DMS153 (cell line): Measurements from ENCODE around the gene NLRP9.

Experiments
- DNase-seq: peaks from one replicate; lab custom pipeline; 2025; lab: John Stamatoyannopoulos, UW

The NLRP9 gene

DNA sequence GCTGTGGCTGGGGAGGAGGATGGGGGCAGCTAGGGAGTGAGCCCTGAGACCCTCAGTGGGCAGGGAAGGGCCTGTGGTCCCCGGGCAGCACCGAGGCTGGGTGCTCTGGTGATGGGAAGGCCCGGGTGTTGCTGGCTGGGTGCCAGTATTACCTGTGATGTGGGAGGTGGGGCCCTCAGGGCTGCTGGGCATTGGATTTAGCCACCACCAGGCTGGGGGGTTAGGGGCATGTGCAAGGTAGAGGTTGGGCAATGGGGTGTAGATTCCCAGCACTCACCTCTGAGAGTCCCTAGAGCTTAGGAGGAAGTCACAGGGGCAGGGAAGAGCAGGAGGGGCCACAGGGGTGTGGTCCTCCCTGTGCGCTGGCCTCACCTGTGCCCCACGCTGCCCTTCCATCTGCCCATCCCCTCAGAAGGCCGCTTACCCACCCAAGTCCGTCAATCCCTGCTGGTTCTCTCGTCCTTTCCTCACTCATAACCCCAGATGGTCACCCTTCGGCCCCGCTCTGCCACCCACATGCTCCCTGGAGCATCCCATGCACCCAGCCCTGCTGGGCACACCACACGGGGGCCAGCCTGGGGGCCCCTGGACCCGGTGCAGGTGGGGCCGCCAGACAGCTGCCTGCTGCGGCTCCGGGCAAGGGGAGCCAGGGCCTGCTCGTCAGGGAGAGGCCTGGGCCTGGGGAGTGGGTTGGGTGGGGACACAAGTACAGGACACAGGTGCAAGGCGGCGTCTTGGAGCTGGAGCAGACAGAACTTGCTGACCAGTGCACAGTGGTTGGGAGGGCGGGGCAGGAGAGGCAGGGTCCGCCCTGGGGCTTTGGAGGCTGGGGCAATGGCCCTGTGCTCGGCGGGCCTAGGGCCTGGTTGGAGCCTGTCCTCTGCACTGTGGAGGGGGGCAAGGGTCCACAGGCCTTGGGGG, 50.7 kb downstream of the NLRP9 start:
- DNase-seq: no peak

DNA sequence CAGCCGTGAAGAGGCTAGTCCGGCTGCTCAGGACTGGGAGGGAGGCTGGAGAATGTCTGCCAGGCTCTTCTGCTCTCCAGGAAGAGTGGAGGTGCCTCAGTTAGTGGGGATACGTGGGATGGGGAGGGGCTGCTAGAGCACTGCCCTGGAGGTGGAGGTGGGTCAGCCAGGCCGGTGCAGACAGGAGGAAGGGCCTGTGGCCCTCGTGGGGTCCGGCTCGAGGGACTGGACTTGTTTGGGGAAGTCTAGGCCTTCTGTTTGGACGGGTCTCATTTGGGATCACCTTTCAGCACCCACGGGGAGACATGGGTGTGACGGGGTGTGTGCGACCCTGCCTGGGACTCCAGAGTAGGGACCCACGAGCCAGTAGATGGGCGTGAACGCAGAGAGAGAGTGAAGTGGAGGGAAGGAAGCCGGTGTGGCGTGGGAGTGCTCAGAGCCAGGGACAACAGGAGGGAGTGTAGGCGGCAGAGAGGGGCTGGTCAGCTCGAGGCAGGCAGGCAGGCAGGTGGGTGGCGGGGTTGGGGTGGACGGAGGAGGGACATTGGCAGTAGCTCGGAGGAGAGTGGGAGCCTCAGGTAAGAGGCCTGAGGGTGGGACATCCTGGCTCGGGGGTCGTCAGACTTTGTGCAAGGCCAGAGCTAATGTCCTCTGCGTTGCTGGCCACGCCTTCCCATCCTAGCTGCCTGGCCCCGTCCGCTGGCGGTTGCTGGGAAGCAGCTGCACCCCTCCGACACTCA, 51.7 kb downstream of the NLRP9 start:
- DNase-seq: no peak

DNA sequence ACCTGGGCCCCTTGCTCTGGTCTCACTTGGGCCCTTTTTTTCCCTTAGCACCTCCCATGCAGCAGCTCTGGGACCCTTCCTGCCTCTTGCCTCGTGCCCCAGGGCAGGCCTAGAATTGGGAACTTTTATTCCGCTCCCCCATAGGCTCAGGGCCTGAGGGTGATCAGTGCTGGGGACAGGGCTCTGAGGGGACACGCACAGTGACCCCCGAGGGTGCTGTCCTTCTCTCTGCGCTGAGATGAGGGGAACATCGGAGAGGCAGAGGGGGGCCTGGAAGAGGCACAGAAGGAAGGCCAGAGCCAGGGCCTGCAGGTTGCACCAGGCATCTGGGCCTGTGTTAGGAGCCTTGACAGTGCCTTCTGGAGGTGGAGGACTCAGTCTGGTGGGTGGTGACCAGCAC, 52.4 kb downstream of the NLRP9 start:
- DNase-seq: no peak

DNA sequence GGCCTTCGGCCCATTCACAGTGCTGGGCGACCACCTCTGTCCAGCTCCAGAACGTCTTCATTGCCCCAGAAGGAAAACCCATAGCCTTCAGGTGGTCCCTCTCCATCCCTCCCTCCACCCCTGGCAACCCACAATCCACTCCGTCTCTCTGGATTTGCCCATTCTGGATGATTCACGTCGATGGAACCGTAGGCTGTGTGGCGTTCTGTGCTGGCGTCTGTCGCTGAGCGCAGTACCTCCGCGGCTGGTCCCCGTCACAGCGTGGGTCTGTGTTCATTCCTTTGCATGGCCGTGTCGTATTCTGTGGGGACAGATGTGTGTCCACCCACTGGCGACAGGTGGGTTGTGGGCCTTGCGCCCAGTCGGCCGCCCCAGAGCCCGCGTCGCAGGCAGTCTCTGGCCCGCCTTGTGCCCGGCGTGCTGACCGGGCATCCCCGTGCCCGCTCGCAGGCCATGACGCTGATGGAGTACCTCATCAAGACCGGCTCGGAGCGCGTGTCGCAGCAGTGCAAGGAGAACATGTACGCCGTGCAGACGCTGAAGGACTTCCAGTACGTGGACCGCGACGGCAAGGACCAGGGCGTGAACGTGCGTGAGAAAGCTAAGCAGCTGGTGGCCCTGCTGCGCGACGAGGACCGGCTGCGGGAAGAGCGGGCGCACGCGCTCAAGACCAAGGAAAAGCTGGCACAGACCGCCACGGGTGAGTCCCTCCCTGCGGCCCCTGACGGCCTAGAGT, 53.1 kb downstream of the NLRP9 start:
- DNase-seq: no peak

DNA sequence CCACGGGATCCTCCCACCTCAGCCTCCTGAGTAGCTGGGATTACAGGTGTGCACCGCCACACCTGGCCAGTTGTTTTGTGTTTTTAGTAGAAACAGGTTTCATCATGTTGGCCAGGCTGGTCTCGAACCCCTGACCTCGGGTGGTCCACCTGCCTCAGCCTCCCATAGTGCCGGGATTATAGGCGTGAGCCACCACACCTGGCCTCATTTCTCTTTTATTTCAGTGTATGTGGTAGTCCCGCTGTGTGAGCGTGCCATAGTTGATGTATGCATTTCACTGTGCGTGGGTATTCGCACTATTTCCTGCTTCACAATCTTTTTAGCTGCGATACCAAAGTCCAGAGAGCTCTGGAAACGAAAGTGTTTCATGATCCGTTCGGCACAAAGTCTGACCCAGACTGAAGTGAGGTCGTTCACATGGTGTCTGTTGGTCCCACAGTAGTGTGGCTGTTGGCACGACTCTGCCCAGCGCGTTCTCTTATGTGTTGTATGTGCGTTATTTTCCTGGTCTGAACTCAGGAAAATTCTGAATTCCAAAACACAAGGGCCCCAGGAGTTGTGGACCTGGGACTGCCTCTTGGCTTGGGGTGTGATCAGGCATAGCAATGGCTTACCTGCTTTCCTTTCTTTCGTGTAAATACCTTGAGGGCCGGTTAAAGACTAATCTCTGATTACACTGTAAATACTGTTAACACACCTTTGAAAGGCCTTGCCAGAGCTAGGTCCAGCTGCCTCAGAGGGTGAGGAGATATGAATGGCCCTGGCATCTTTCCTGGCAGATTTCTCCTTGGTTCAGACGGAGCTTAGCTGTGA, 54.5 kb downstream of the NLRP9 start:
- DNase-seq: no peak

DNA sequence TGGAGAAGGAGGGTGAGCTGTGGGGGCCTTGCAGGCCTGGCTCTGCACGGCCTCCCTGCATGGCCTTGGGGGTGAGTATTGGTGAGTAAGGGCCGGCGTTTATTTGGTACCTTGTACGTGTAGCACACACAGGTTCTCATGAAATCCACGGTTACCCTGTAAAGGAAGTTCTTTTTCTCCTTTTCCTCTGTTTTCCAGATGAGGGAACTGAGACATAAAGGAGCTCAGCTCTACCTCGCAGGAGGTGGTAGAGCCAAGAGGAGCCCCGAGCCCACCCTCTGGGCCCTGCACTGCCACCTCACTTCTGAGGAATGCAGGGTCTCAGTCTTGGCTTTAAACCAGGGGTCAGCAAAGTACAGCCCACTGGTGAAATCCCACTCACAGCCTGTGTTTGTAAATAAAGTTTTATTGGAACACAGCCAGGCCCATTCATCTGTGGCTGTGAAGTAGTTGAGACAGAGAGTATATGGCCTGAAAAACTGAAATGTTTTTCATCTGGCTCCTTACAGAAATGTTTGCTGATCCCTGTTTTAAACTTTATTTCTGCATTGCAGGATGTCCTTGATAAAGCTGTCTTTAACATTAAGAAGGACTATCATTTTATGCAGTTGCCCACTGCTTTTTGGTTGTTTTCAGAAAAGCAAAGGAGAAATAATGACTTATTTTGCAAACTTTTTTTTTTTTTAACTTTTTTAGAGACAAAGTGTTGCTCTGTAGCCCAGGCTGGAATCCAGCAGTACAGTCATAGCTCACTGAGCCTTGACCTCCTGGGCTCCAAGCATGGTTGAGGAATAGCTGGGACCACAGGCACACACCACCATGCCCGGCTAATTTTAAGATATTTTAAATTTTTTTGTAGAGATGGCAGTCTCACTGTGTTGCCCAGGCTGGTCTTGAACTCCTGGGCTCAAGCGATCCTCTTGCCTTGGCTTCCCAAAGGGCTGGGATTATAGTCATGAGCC, 56.8 kb downstream of the NLRP9 start:
- DNase-seq: no peak

DNA sequence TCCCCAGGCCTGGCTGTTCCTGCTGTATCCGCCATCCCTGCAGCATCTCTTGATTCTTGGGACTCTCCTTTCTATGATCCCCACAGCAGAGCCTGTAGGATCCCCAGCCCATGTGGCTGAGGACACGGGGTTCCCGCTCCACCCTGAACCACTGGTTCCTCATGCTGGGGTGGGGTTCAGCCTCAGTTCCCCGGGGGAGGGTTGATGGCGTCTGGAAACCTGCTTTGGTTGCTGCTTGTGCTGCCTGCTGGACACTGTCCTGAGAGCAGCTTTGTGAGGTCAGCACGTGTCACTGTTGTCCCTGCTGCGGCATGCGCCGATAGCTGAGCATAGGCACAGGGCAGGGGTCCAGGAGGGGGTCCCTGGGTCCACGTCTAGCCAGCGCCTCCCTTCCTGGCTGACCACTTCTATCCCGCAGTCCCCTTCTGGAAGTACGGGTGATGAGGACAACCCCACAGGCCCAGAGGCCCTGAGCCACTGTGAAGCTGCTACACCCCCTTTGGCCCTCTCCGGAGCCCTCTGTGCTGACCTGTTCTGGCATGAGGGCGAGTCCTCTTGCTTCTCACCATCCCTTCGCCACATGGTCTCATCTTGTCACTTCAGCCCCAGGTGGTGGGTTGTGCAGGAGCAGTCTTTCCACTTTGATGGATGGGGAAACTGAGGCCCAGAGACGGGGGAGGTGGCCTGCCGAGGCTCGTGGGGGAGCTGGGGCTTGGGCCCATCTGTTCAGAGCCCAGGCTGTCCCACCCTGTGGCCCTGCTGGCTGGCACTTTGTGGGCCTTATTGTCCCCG, 57.7 kb downstream of the NLRP9 start:
- DNase-seq: no peak

- no peak for DNase-seq
Measured at GRCh38 chr19:55679343-55680257, 58.6 kb downstream of the NLRP9 start.

- no peak for DNase-seq
Measured at GRCh38 chr19:55678121-55678671, 60.0 kb downstream of the NLRP9 start.

- DNase-seq: no peak
Measured at GRCh38 chr19:55677572-55678028, 60.6 kb downstream of the NLRP9 start.

DNA sequence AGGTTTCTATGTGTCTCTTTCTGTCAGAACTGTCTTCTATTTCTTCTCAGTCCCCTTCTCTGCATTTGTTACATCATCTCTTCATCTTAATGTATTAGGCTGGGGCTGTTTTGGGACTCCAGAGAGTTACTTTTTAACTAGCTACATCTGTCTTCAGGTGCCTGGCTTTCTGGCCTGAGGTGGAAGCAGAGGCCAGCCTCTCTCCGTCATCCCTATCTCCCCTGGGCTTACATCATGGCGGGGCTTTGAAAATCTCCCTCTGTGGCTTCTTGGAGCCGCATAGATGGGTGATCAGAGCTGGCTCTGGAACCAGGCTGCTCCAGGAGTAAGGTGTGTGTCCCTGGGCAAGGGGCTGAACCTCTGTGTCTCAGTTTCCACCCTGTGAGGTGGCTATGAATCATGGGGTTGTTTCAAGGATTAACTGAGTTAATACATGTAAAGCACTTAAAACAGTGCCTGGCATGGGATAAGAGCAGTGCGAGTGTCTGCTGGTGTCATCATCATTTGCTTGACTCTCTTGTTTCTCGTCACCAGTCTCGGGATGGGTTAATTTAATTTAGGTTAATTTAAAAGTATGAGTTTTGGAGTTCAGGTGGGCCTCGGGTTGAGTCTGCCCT, 61.2 kb downstream of the NLRP9 start:
- no peak for DNase-seq

DNA sequence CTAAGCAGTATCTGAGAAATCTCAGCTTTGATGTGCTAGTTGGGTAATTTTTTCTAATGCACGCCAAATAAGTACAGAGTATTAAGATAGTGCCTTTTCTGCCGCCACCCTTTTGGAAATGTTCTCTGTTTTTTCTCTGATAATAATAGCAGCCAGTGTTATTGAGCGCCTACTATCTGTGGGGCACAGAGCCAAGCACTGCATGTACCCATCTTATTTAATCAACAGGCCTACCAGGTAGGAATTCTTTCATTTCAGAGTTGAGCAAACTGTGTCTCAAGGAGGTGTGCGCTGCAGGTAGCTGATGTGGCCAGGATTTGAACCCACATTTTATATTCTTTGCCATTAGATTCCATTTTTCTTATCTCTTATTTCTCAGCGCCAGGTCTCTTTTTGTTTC, 61.8 kb downstream of the NLRP9 start:
- no peak for DNase-seq

- no peak for DNase-seq
Measured at GRCh38 chr19:55675661-55676354, 62.4 kb downstream of the NLRP9 start.

GRCh38 chr19:55674841-55675660, 63.2 kb downstream of the NLRP9 start, which contains the start of gene EPN1:
EPN1 (plus strand) TSS chr19:55675226; CDS start chr19:55678628, 3,402 bp downstream.
- peak; percentile 93 for DNase-seq

DNA sequence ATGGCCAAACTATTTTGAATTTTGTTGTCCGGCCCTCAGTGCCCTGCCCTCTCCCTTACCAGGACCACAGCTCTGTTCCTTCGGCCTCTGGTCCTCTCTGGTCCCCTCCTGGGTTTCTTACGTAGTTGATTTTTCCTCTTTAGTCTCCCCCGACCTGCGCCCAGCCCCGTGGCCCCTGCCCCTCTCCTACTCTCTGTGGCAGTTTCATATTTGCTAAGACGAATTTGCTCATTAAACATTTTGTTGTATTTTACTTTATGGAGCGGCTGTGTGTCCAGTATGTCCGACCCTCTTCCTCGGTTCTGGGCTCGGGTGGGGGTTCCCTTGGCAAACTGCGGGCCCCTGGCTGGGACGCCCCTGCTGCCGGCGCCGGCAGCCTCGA, 63.8 kb downstream of the NLRP9 start:
- no peak for DNase-seq

GRCh38 chr19:55673889-55674288, 64.3 kb downstream of the NLRP9 start:
- DNase-seq: no peak
